ENCODE measurements around the gene NR4A3.

GRCh38 chr9:99828054-99828416, 6.3 kb downstream of the NR4A3 start:
- TF ChIP-seq MTA2 (IDR thresholded peaks at IDR 0.05; ENCODE audit: low read depth) (no peak), KDM1A (IDR thresholded peaks at IDR 0.05; ENCODE audit: borderline replicate concordance) (no peak), CHD2 (IDR thresholded peaks at IDR 0.05; ENCODE audit: borderline replicate concordance, low read depth, low read length) (no peak), CTCF (IDR thresholded peaks at IDR 0.05 in 2 of 3, conservative IDR thresholded peaks at IDR 0.05 in 1 of 3; ENCODE audit: control insufficient read depth in 2 of 3, extremely low read depth in 1 of 3, insufficient read depth in 1 of 3, low read depth in 3 of 3, low read length in 3 of 3) (no peak), CBX3 (IDR thresholded peaks at IDR 0.05; ENCODE audit: borderline replicate concordance, low read depth) (no peak)

Data from GM12878 (cell line).